OCI-LY3 (cell line): ENCODE results near the gene CCDC12.

Experiments
- H2AFZ ChIP-seq: fragments of 200-600, 300-600 bp; shearing (Covaris generic); 2 replicates; pipeline ENCODE4 v1.6.0; 2014; ENCODE audit warnings: antibody characterized with exemption, low read depth, low read length
- H3K27ac ChIP-seq: fragments of 200-600, 300-600 bp; sonication (generic); 2 replicates; pipeline ENCODE4 v1.5.1; 2014; ENCODE audit warnings: mild to moderate bottlenecking, low read length, moderate library complexity, mixed read lengths
- H3K27me3 ChIP-seq: fragments of 200-600, 300-600 bp; sonication (generic); 2 replicates; pipeline ENCODE4 v1.6.1; 2014; ENCODE audit warnings: low read depth, low read length, mixed read lengths
- H3K36me3 ChIP-seq: fragments of 200-600, 300-600 bp; sonication (generic); replicated peaks from 2 replicates; pipeline ENCODE3; 2014; ENCODE audit warnings: low read depth, low read length, mixed read lengths
- H3K4me1 ChIP-seq: fragments of 300-600, 200-600 bp; sonication (generic); 2 replicates; pipeline ENCODE4 v1.6.1; 2014; ENCODE audit warnings: low read length, mixed read lengths
- H3K4me2 ChIP-seq: fragments of 200-600, 300-600 bp; sonication (generic); 2 replicates; pipeline ENCODE4 v1.6.1; 2014; ENCODE audit warnings: low read length, mixed read lengths
- H3K4me3 ChIP-seq: fragments of 300-600, 200-600 bp; sonication (generic); 2 replicates; pipeline ENCODE4 v1.5.1; 2014; ENCODE audit warnings: antibody characterized with exemption, mild to moderate bottlenecking, low read length, moderate library complexity
- H3K79me2 ChIP-seq: fragments of 300-600, 200-600 bp; shearing (Covaris generic); 2 replicates; pipeline ENCODE4 v1.6.1; 2014; ENCODE audit warnings: mild to moderate bottlenecking, low read length, mixed read lengths
- H3K9ac ChIP-seq: fragments of 300-600, 200-600 bp; shearing (Covaris generic); 2 replicates; pipeline ENCODE4 v1.6.0; 2014; ENCODE audit warnings: mild to moderate bottlenecking, low read length, moderate library complexity
- H3K9me3 ChIP-seq: fragments of 200-600, 300-600 bp; shearing (Covaris generic); 2 replicates; pipeline ENCODE4 v1.6.1; 2014; ENCODE audit warnings: low read length, mixed read lengths; ENCODE audit not compliant: insufficient read depth
- H4K20me1 ChIP-seq: fragments of 200-600, 300-600 bp; sonication (generic); 2 replicates; pipeline ENCODE4 v1.6.1; 2016; ENCODE audit warnings: low read length, mixed read lengths; ENCODE audit not compliant: insufficient read depth
- EZH2phosphoT487 ChIP-seq: fragments of 200-600 bp; shearing (Covaris generic); IDR thresholded peaks from 2 replicates; pipeline ENCODE4 v1.6.1; 2018; ENCODE audit warnings: antibody characterized with exemption, mixed run types, low read depth
- TF ChIP-seq, protein P1 (sequence below): fragments of 200-600, 300-600 bp; sonication (generic); IDR thresholded peaks from 2 replicates; pipeline ENCODE4 v1.5.1; 2014; ENCODE audit warnings: antibody characterized with exemption, low read length, low read depth

CCDC12 gene

DNA sequence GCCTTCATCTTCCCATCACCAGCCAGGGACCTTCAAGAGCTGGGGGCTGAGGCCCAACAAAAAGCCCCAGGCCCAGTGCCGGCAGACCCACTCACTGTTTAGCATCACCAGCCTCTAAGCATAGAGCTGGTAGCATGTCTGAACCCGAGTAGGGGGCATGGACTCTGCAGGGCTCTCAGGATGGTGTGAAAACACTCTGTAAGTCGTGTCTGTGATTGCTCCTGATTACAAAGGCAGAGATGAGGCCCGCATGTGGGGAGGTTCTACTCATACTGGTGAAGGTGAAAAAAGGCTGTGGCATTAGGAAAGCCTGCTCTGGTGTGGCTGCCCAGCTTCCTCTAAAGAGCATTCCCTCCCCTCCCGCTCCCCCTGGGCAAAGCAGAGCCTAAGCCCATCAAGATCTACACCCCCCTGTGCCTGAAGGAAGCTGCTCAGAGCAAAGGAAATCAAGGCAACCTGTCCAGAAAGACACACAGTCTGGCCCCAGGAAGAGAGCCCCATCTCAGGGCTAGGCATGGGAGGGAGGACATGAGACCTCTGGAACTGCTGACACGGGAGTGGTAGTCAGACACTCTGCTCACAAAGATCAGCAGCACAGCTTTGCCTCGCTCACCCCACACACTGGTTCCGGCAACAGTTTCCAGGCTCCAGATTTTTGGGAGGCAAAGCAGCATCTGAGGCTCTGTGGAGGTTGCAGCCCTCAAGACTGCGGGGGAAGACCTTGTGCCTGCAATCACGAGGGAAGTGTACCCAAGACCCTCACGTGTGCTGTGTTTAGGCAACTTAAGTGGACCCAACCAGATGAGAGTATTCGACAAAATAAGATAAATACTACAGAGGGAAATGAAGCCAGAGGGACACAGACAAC is 36.7 kb downstream of the CCDC12 start:
- Histone ChIP-seq H3K36me3 (peaks cover 61% of the 10 kb centered on the region), H3K27me3 (no peaks in the 10 kb centered on the region), H3K4me2 (peak overlapping the region; percentile 53), H3K79me2 (peaks cover 97% of the 10 kb centered on the region), H3K4me1 (peaks cover 87% of the 10 kb centered on the region), H3K4me3 (no peak overlapping the region), H4K20me1 (peaks cover 11% of the 10 kb centered on the region; the same call in 1 of the 2 replicates), H3K9me3 (no peaks in the 10 kb centered on the region), H3K9ac (peak overlapping the region; percentile 41; the same call in 1 of the 2 replicates), H2AFZ (no peak overlapping the region), H3K27ac (peak overlapping the region; percentile 65)
- TF ChIP-seq, protein P1, sequence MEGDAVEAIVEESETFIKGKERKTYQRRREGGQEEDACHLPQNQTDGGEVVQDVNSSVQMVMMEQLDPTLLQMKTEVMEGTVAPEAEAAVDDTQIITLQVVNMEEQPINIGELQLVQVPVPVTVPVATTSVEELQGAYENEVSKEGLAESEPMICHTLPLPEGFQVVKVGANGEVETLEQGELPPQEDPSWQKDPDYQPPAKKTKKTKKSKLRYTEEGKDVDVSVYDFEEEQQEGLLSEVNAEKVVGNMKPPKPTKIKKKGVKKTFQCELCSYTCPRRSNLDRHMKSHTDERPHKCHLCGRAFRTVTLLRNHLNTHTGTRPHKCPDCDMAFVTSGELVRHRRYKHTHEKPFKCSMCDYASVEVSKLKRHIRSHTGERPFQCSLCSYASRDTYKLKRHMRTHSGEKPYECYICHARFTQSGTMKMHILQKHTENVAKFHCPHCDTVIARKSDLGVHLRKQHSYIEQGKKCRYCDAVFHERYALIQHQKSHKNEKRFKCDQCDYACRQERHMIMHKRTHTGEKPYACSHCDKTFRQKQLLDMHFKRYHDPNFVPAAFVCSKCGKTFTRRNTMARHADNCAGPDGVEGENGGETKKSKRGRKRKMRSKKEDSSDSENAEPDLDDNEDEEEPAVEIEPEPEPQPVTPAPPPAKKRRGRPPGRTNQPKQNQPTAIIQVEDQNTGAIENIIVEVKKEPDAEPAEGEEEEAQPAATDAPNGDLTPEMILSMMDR: no peak
- no peak for TF ChIP-seq EZH2phosphoT487

DNA sequence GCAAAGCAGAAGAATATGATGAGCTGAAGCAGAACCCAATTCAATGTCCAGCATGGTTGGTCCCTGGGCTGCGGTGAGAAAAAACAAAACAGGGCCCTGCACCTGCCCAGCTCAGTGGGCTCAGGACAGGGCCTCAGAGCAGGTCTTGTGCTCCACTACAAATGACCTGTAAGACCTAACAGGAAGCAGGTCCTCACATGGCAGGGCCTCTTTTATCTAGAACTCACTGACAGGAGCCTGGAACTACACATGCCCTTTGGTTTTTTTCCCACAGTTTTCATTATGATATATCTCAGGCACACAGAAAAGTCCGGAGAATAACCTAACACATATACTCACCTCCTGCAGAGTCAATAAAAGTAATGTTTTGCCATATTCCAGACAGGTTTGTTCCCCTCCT is 38.4 kb downstream of the CCDC12 start:
- H3K36me3 ChIP-seq: peaks cover 73% of the 10 kb centered on the region
- H3K27me3 ChIP-seq: no peaks in the 10 kb centered on the region
- H4K20me1 ChIP-seq: peaks cover 7% of the 10 kb centered on the region; the same call in 1 of the 2 replicates
- no peak overlapping the region for H3K4me3 ChIP-seq
- peaks cover 85% of the 10 kb centered on the region for H3K4me1 ChIP-seq
- peaks cover 96% of the 10 kb centered on the region for H3K79me2 ChIP-seq
- peak overlapping the region; percentile 65 for H3K27ac ChIP-seq
- peak overlapping the region; percentile 21; the same call in 1 of the 2 replicates for H3K9ac ChIP-seq
- H3K9me3 ChIP-seq: no peaks in the 10 kb centered on the region
- H2AFZ ChIP-seq: no peak overlapping the region
- TF ChIP-seq EZH2phosphoT487: no peak
- TF ChIP-seq, protein P1: no peak
- H3K4me2 ChIP-seq: peak overlapping the region; percentile 53

DNA sequence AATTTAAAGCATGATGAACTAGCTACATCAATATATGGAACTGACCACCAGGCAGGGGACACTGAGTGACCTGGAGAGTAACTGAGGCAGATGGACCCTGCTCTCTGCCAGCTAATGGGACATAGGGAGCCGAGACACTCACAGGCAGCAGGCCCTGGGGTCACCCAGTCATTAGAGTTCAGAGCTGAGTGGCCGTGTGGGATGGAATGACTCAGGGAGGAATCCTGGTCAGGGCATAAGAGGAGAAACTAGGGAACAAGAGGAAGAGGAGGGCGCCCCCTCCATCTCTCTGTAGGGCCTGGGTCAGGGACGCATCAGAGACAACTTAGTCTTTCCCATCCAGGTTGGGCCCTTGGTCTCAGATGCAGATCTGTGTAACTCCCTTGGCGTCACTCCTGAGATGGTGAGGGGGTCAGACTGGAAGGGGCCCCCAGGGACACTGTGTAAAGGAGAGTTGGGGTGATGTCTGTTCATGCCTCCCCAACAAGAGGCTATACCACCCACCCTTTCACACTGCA is 39.8 kb downstream of the CCDC12 start:
- Histone ChIP-seq H3K36me3 (peaks cover 69% of the 10 kb centered on the region), H3K79me2 (peaks cover 96% of the 10 kb centered on the region), H3K4me3 (no peak overlapping the region), H3K4me2 (peak overlapping the region; percentile 43), H3K27me3 (no peaks in the 10 kb centered on the region), H3K4me1 (peaks cover 85% of the 10 kb centered on the region), H3K27ac (peak overlapping the region; percentile 80), H2AFZ (no peak overlapping the region), H3K9ac (peak overlapping the region; percentile 57), H3K9me3 (no peaks in the 10 kb centered on the region), H4K20me1 (no peaks in the 10 kb centered on the region)
- TF ChIP-seq, protein P1: no peak

DNA sequence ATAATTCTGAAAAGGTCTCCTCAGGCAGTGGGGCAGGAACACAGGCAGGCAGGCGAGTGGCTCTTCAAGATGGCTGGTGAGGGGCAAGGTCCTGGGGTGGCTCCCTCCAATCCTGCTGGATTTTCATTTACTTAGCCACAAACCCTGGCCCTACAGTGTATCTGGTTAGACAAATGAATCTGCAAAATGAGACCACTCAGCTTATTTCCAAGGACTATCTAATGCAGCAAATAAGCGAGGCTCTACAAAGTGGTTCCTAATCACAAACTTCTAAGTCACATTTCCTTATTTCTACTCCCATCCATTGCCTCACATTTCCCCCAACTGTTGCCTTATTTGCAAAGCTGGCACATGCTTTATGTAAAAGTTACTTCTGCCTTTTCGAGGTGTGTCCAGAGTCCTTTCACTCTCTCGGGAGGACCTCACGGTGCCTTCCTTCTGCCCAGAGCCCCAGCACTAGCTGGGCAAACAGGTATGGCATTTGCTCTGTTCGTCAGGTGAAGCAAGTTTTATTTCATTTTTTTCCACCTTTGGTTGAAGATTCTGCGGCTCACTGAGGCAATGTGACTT is 40.5 kb downstream of the CCDC12 start:
- Histone ChIP-seq H3K4me3 (0 out of 2 replicates have a peak overlapping the region, but pooled peaks have one; percentile 4), H3K27ac (peak overlapping the region; percentile 80), H3K79me2 (peaks cover 98% of the 10 kb centered on the region), H3K36me3 (peaks cover 69% of the 10 kb centered on the region), H2AFZ (no peak overlapping the region), H3K27me3 (no peaks in the 10 kb centered on the region), H3K4me1 (peaks cover 92% of the 10 kb centered on the region), H3K9ac (peak overlapping the region; percentile 57), H4K20me1 (no peaks in the 10 kb centered on the region), H3K4me2 (peak overlapping the region; percentile 43), H3K9me3 (no peaks in the 10 kb centered on the region)
- TF ChIP-seq EZH2phosphoT487: no peak
- TF ChIP-seq, protein P1: no peak
